ENCODE measurements around the gene LDB3. TPM values are rescaled to one million over a fixed set of nuclear protein-coding genes. Genes with fewer than 3 reads are reported as not detected.

The LDB3 gene
- total RNA-seq, 1 experiment from 2014 or later = 8.3 TPM

DNA sequence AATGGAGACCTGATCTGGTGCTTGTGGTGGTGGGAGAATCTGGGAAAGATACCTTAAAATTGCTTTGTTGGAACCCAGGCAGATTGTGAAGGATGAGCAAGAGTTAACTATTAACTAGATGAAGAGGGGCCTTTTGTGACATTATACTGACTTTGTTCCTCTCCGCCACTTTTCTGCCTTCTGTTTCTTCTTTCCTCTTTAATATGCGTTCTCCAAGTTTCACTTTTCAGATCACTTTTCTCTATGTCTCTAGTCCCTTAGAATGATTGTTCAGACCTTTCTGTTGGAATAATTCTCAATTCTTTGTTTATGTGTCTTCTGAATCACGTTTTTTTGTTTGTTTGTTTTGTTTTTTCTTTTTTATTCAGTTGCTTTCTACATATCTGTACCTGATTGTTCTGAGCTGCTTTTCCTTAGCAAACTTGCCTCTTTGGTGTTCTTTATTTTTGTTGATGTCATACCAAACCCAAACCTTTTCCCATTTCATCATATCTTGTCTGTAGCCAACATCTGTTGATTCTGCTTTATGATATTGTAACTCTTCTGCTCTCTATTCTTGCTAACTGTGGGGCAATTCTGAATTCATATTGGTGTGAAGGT is 90.9 kb downstream of the LDB3 start:
- H3K36me3 ChIP-seq (ENCODE audit: insufficient read depth, low read length) = no peaks in the 10 kb centered on the region
- no peak overlapping the region for H2AFZ ChIP-seq (ENCODE audit: low read length)
- H3K4me3 ChIP-seq (ENCODE audit: low read length) = no peak overlapping the region
- 0 out of 2 replicates have a peak, but pooled peaks cover 7% of the 10 kb centered on the region for H4K20me1 ChIP-seq (ENCODE audit: insufficient read depth, low read depth, low read length)
- no peaks in the 10 kb centered on the region for H3K79me2 ChIP-seq (ENCODE audit: low read length)
- no peak overlapping the region for H3K27ac ChIP-seq (ENCODE audit: low read length)
- no peak overlapping the region for H3K9ac ChIP-seq (ENCODE audit: low read length)
- H3K27me3 ChIP-seq (ENCODE audit: low read length) = no peaks in the 10 kb centered on the region
- no peak overlapping the region for H3K4me2 ChIP-seq (ENCODE audit: low read depth, low read length, poor library complexity, severe bottlenecking)
- peaks cover 15% of the 10 kb centered on the region for H3K4me1 ChIP-seq (ENCODE audit: low read length)
- H3K9me2 ChIP-seq (replicated peaks; ENCODE audit: insufficient read depth, low read length) = no peaks in the 10 kb centered on the region
- no peaks in the 10 kb centered on the region for H3K9me3 ChIP-seq (ENCODE audit: low read length)
- DNase-seq = no peak

DNA sequence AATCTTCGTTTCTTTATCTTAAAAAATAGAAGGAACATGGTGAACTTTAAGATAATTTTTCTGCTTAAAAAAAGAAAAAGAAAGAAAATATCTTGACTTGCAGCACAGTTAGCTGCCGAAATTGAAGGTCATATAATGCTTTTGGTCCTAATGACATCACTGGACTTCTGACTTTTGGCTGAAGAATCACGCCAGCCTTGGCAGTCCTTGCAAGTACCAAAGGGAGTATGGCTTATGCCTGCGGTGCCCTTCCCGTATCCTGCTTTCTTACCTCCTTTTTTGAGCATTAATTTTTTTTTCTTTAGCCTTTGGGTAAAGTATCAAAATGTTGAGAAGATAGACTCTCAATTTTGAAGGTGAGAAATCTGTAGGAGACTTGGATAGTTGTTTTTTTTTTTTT is 95.1 kb downstream of the LDB3 start:
- Histone ChIP-seq H4K20me1 (ENCODE audit: insufficient read depth, low read depth, low read length) (0 out of 2 replicates have a peak, but pooled peaks cover 11% of the 10 kb centered on the region), H3K4me1 (ENCODE audit: low read length) (no peaks in the 10 kb centered on the region), H3K79me2 (ENCODE audit: low read length) (no peaks in the 10 kb centered on the region), H3K9me2 (replicated peaks; ENCODE audit: insufficient read depth, low read length) (no peaks in the 10 kb centered on the region), H3K9ac (ENCODE audit: low read length) (no peak overlapping the region), H2AFZ (ENCODE audit: low read length) (no peak overlapping the region), H3K4me2 (ENCODE audit: low read depth, low read length, poor library complexity, severe bottlenecking) (no peak overlapping the region), H3K9me3 (ENCODE audit: low read length) (no peaks in the 10 kb centered on the region), H3K27ac (ENCODE audit: low read length) (no peak overlapping the region), H3K4me3 (ENCODE audit: low read length) (no peak overlapping the region), H3K36me3 (ENCODE audit: insufficient read depth, low read length) (no peaks in the 10 kb centered on the region), H3K27me3 (ENCODE audit: low read length) (no peaks in the 10 kb centered on the region)
- no peak for DNase-seq

DNA sequence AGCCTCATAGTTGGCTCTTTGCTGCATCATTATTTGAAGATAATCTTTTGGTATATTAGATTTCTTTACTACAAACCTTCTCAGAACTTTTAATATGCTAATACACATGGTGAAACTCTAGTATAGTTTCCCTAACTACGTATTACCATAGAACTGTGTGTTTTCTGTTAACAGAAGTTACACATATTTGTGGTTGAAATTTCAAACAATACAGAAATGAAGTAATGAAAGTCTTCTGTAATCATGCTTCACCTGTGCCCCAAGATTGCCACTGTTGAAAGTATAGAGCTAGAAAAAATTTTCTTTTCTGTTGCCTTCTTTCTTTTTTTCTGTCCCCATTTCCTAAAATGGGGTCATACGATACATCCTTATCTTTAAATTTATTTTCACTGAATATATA is 97.2 kb downstream of the LDB3 start:
- Histone ChIP-seq H2AFZ (ENCODE audit: low read length) (no peak overlapping the region), H3K27ac (ENCODE audit: low read length) (no peak overlapping the region), H3K9me3 (ENCODE audit: low read length) (no peaks in the 10 kb centered on the region), H3K27me3 (ENCODE audit: low read length) (no peaks in the 10 kb centered on the region), H4K20me1 (ENCODE audit: insufficient read depth, low read depth, low read length) (0 out of 2 replicates have a peak, but pooled peaks cover 15% of the 10 kb centered on the region), H3K4me2 (ENCODE audit: low read depth, low read length, poor library complexity, severe bottlenecking) (no peak overlapping the region), H3K4me3 (ENCODE audit: low read length) (no peak overlapping the region), H3K9me2 (replicated peaks; ENCODE audit: insufficient read depth, low read length) (no peaks in the 10 kb centered on the region), H3K9ac (ENCODE audit: low read length) (no peak overlapping the region), H3K4me1 (ENCODE audit: low read length) (no peaks in the 10 kb centered on the region), H3K36me3 (ENCODE audit: insufficient read depth, low read length) (no peaks in the 10 kb centered on the region), H3K79me2 (ENCODE audit: low read length) (no peaks in the 10 kb centered on the region)
- no peak for DNase-seq

- H3K27ac ChIP-seq (ENCODE audit: low read length) = no peak overlapping the region
- H3K4me3 ChIP-seq (ENCODE audit: low read length) = no peak overlapping the region
- no peak overlapping the region for H2AFZ ChIP-seq (ENCODE audit: low read length)
- no peaks in the 10 kb centered on the region for H3K36me3 ChIP-seq (ENCODE audit: insufficient read depth, low read length)
- H3K4me1 ChIP-seq (ENCODE audit: low read length) = no peaks in the 10 kb centered on the region
- H3K79me2 ChIP-seq (ENCODE audit: low read length) = no peaks in the 10 kb centered on the region
- no peak overlapping the region for H3K4me2 ChIP-seq (ENCODE audit: low read depth, low read length, poor library complexity, severe bottlenecking)
- 0 out of 2 replicates have a peak, but pooled peaks cover 8% of the 10 kb centered on the region for H4K20me1 ChIP-seq (ENCODE audit: insufficient read depth, low read depth, low read length)
- no peaks in the 10 kb centered on the region for H3K27me3 ChIP-seq (ENCODE audit: low read length)
- DNase-seq = no peak
- no peaks in the 10 kb centered on the region for H3K9me3 ChIP-seq (ENCODE audit: low read length)
- H3K9ac ChIP-seq (ENCODE audit: low read length) = no peak overlapping the region
- H3K9me2 ChIP-seq (replicated peaks; ENCODE audit: insufficient read depth, low read length) = no peaks in the 10 kb centered on the region
These were observed 100.2 kb downstream of the LDB3 start for GRCh38 chr10:86768412-86769062.

- no peaks in the 10 kb centered on the region for H3K4me1 ChIP-seq (ENCODE audit: low read length)
- H2AFZ ChIP-seq (ENCODE audit: low read length) = no peak overlapping the region
- no peaks in the 10 kb centered on the region for H3K9me2 ChIP-seq (replicated peaks; ENCODE audit: insufficient read depth, low read length)
- no peaks in the 10 kb centered on the region for H3K79me2 ChIP-seq (ENCODE audit: low read length)
- DNase-seq = no peak
- no peak overlapping the region for H3K9ac ChIP-seq (ENCODE audit: low read length)
- H3K4me2 ChIP-seq (ENCODE audit: low read depth, low read length, poor library complexity, severe bottlenecking) = no peak overlapping the region
- H3K4me3 ChIP-seq (ENCODE audit: low read length) = no peak overlapping the region
- no peaks in the 10 kb centered on the region for H3K36me3 ChIP-seq (ENCODE audit: insufficient read depth, low read length)
- H3K27me3 ChIP-seq (ENCODE audit: low read length) = no peaks in the 10 kb centered on the region
- no peaks in the 10 kb centered on the region for H3K9me3 ChIP-seq (ENCODE audit: low read length)
- H3K27ac ChIP-seq (ENCODE audit: low read length) = no peak overlapping the region
- H4K20me1 ChIP-seq (ENCODE audit: insufficient read depth, low read depth, low read length) = 0 out of 2 replicates have a peak, but pooled peaks cover 8% of the 10 kb centered on the region
These were observed 101.7 kb downstream of the LDB3 start for GRCh38 chr10:86769991-86770390.

DNA sequence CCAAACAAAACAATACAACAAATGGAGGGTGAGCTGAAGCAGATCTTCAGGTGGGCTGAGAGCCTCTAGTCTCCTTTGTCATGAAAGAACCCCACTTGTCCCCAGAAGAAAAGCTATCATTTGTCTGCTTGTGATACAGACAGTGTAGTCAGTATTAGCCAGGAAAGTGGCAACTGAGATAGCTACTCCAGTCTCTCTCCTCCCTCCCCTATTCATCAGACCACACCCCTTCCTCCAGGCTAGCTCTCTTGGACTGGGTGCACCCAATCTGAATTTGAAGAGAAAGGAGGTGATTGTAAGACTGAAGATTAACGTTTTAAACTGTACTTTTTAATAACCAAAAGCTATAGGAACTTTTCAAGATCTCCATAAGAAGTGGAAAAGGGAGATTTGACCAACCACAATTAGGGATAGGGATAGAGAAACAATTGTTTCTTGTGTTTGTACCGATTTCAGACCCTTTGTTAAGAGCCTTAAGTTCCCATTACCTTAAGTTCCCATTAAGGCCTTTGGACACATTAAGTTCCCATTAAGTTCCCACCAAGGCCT is 102.2 kb downstream of the LDB3 start:
- Histone ChIP-seq H3K4me2 (ENCODE audit: low read depth, low read length, poor library complexity, severe bottlenecking) (no peak overlapping the region), H3K9me2 (replicated peaks; ENCODE audit: insufficient read depth, low read length) (no peaks in the 10 kb centered on the region), H3K27ac (ENCODE audit: low read length) (no peak overlapping the region), H3K4me3 (ENCODE audit: low read length) (no peak overlapping the region), H3K79me2 (ENCODE audit: low read length) (no peaks in the 10 kb centered on the region), H3K9ac (ENCODE audit: low read length) (no peak overlapping the region), H3K9me3 (ENCODE audit: low read length) (no peaks in the 10 kb centered on the region), H3K36me3 (ENCODE audit: insufficient read depth, low read length) (no peaks in the 10 kb centered on the region), H4K20me1 (ENCODE audit: insufficient read depth, low read depth, low read length) (0 out of 2 replicates have a peak, but pooled peaks cover 8% of the 10 kb centered on the region), H2AFZ (ENCODE audit: low read length) (no peak overlapping the region), H3K27me3 (ENCODE audit: low read length) (no peaks in the 10 kb centered on the region), H3K4me1 (ENCODE audit: low read length) (no peaks in the 10 kb centered on the region)
- no peak for DNase-seq

- no peak for DNase-seq
- H3K9me2 ChIP-seq (replicated peaks; ENCODE audit: insufficient read depth, low read length) = no peaks in the 10 kb centered on the region
- H3K27ac ChIP-seq (ENCODE audit: low read length) = no peak overlapping the region
- no peak overlapping the region for H2AFZ ChIP-seq (ENCODE audit: low read length)
- H3K9ac ChIP-seq (ENCODE audit: low read length) = no peak overlapping the region
- H3K36me3 ChIP-seq (ENCODE audit: insufficient read depth, low read length) = no peaks in the 10 kb centered on the region
- no peak overlapping the region for H3K4me2 ChIP-seq (ENCODE audit: low read depth, low read length, poor library complexity, severe bottlenecking)
- 0 out of 2 replicates have a peak, but pooled peaks cover 3% of the 10 kb centered on the region for H4K20me1 ChIP-seq (ENCODE audit: insufficient read depth, low read depth, low read length)
- H3K9me3 ChIP-seq (ENCODE audit: low read length) = no peaks in the 10 kb centered on the region
- no peaks in the 10 kb centered on the region for H3K79me2 ChIP-seq (ENCODE audit: low read length)
- H3K4me1 ChIP-seq (ENCODE audit: low read length) = no peaks in the 10 kb centered on the region
- no peaks in the 10 kb centered on the region for H3K27me3 ChIP-seq (ENCODE audit: low read length)
- H3K4me3 ChIP-seq (ENCODE audit: low read length) = no peak overlapping the region
These were observed 105.2 kb downstream of the LDB3 start for GRCh38 chr10:86773498-86773897.

- Histone ChIP-seq H4K20me1 (ENCODE audit: insufficient read depth, low read depth, low read length) (no peaks in the 10 kb centered on the region), H3K9me3 (ENCODE audit: low read length) (no peaks in the 10 kb centered on the region), H2AFZ (ENCODE audit: low read length) (no peak overlapping the region), H3K4me3 (ENCODE audit: low read length) (no peak overlapping the region), H3K36me3 (ENCODE audit: insufficient read depth, low read length) (no peaks in the 10 kb centered on the region), H3K9ac (ENCODE audit: low read length) (no peak overlapping the region), H3K4me1 (ENCODE audit: low read length) (no peaks in the 10 kb centered on the region), H3K27ac (ENCODE audit: low read length) (no peak overlapping the region), H3K79me2 (ENCODE audit: low read length) (no peaks in the 10 kb centered on the region), H3K27me3 (ENCODE audit: low read length) (no peaks in the 10 kb centered on the region), H3K9me2 (replicated peaks; ENCODE audit: insufficient read depth, low read length) (no peaks in the 10 kb centered on the region), H3K4me2 (ENCODE audit: low read depth, low read length, poor library complexity, severe bottlenecking) (no peak overlapping the region)
- no peak for DNase-seq
These were observed 107.0 kb downstream of the LDB3 start for GRCh38 chr10:86775056-86775869.
